ENCODE measurements around the gene CFAP221.

DNA sequence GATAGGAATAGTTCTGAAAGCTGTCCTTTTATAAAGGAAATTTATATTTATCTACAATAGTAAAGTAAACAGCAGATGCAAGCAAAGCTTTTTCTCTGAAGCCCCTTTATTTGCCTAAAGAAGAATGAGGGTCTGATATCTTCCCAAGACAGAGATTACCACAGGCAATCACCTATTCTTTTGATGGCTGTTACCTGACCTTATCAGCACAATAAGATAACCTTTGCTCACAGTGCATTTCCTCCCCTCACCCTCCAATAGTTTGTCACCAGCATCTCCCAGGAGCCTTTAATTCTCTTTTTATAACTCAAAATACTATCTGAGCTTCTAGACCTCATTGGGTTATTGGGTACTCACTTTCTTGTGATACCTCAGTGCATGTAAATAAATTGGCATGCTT is 6.5 kb upstream of the CFAP221 start:
- TF ChIP-seq POLR2A (IDR thresholded peaks at IDR 0.05), result no peak
- no peak for TF ChIP-seq EP300 (IDR thresholded peaks at IDR 0.05)
- TF ChIP-seq CTCF (IDR thresholded peaks at IDR 0.05), result no peak
- TF ChIP-seq POLR2AphosphoS5 (IDR thresholded peaks at IDR 0.05), result no peak
